Spinal cord (tissue), 4 donors: ENCODE data around the gene FZD2. TPM values are rescaled to one million over a fixed set of nuclear protein-coding genes. Genes with fewer than 3 reads are reported as not detected.

ENCODE experiments used
- polyA plus RNA-seq, 2 donors: library from polyadenylated mRNA; unstranded; fragments of 120-200 nt; gene quantifications; one replicate each; pipeline ENCODE4 v1.2.1, GENCODE V29; 2013; ENCODE audit not compliant: insufficient read length in 2 of 2
- total RNA-seq, 2 donors: library from RNA; depleted of rRNA in 1 of 2; stranded (reverse); fragments of 120-200 nt in 1 of 2; fragments of >200 nt in 1 of 2; gene quantifications; one replicate each; pipeline versions ENCODE4 v1.2.3 to v1.2.4, GENCODE V29; 2013 to 2014

Gene FZD2
- total and polyA plus RNA-seq, 4 donors, result 7.4 to 18.3 (median 12.9) TPM

Other genes with a start within 250 kb of the FZD2 start
- 10 to 100 TPM; 44.0 to 54.4 TPM for gene RUNDC3A, start 248.9 kb upstream of the FZD2 start, total RNA-seq
- 100 to 1,000 TPM; 169 to 173 TPM for gene RUNDC3A, start 248.9 kb upstream of the FZD2 start, polyA plus RNA-seq
- gene SLC25A39, start 232.7 kb upstream of the FZD2 start, total RNA-seq, result 10 to 100 TPM; 59.9 to 84.8 TPM
- 100 to 1,000 TPM; 120 to 128 TPM for gene SLC25A39, start 232.7 kb upstream of the FZD2 start, polyA plus RNA-seq
- gene GRN, start 212.2 kb upstream of the FZD2 start, total RNA-seq, result 100 to 1,000 TPM; 106 to 146 TPM
- gene GRN, start 212.2 kb upstream of the FZD2 start, polyA plus RNA-seq, result 100 to 1,000 TPM; 119 to 146 TPM
- 10 to 100 TPM; 12.1 to 41.6 TPM for gene FAM171A2, start 193.6 kb upstream of the FZD2 start, total RNA-seq
- 100 to 1,000 TPM; 110 to 120 TPM for gene FAM171A2, start 193.6 kb upstream of the FZD2 start, polyA plus RNA-seq
- 1 to 10 TPM; 5.4 to 5.6 TPM for gene ITGA2B, start 167.8 kb upstream of the FZD2 start, total RNA-seq
- 10 to 100 TPM in 1 of 2 donors, 1 to 10 TPM in 1; 3.9 to 10.2 TPM for gene ITGA2B, start 167.8 kb upstream of the FZD2 start, polyA plus RNA-seq
- 10 to 100 TPM; 36.0 to 37.4 TPM for gene GPATCH8, start 54.1 kb upstream of the FZD2 start, total RNA-seq
- gene GPATCH8, start 54.1 kb upstream of the FZD2 start, polyA plus RNA-seq, result 10 to 100 TPM; 36.4 to 42.0 TPM
- gene MEIOC, start 99.0 kb downstream of the FZD2 start, total RNA-seq, result under 1 TPM; 0.22 to 0.50 TPM
- gene MEIOC, start 99.0 kb downstream of the FZD2 start, polyA plus RNA-seq, result 1 to 10 TPM; 1.9 to 2.1 TPM
- 10 to 100 TPM; 36.4 to 38.1 TPM for gene CCDC43, start 132.3 kb downstream of the FZD2 start, total RNA-seq
- 10 to 100 TPM; 27.0 to 32.1 TPM for gene CCDC43, start 132.3 kb downstream of the FZD2 start, polyA plus RNA-seq
- gene DBF4B, start 151.2 kb downstream of the FZD2 start, total RNA-seq, result 1 to 10 TPM; 5.4 to 9.4 TPM
- 10 to 100 TPM; 15.5 to 25.6 TPM for gene DBF4B, start 151.2 kb downstream of the FZD2 start, polyA plus RNA-seq
- gene ADAM11, start 201.5 kb downstream of the FZD2 start, total RNA-seq, result 10 to 100 TPM in 1 of 2 donors, 1 to 10 TPM in 1; 9.1 to 16.3 TPM
- 10 to 100 TPM; 20.8 to 26.7 TPM for gene ADAM11, start 201.5 kb downstream of the FZD2 start, polyA plus RNA-seq